H1 (cell line): Measurements from ENCODE around the gene DSP. TPM values are rescaled to one million over a fixed set of nuclear protein-coding genes. Genes with fewer than 3 reads are reported as not detected.

Source experiments
- CHD2 ChIP-seq: IDR thresholded peaks from 2 replicates; pipeline ENCODE4 v1.6.1; 2012; ENCODE audit warnings: low read length, improper control_type of control experiment
- CHD7 ChIP-seq: fragments of 300-600 bp; sonication (generic); IDR thresholded peaks from 2 replicates; pipeline ENCODE4 v1.7.1; 2012; ENCODE audit warnings: low read length, moderate library complexity, mild to moderate bottlenecking, inconsistent platforms; ENCODE audit not compliant: insufficient replicate concordance
- CTBP2 ChIP-seq: IDR thresholded peaks from 2 replicates; pipeline ENCODE4 v1.7.0; 2011; ENCODE audit warnings: borderline replicate concordance, mild to moderate bottlenecking, moderate library complexity, mixed read lengths, low read length; ENCODE audit not compliant: insufficient read depth, insufficient read length
- EGR1 ChIP-seq: IDR thresholded peaks from 2 replicates; pipeline ENCODE4 v1.6.1; 2011; ENCODE audit warnings: low read depth, low read length, borderline replicate concordance
- FOSL1 ChIP-seq: IDR thresholded peaks from 2 replicates; pipeline ENCODE4 v1.6.1; 2011; ENCODE audit warnings: mild to moderate bottlenecking, low read depth, low read length, moderate library complexity; ENCODE audit not compliant: insufficient read depth
- GABPA ChIP-seq: IDR thresholded peaks from 2 replicates; pipeline ENCODE4 v1.6.1; 2011; ENCODE audit warnings: mild to moderate bottlenecking, low read length, moderate library complexity, borderline replicate concordance; ENCODE audit not compliant: insufficient read depth
- HDAC6 ChIP-seq: IDR thresholded peaks from one replicate; pipeline ENCODE4 v1.7.1; 2012; ENCODE audit warnings: low read depth, mild to moderate bottlenecking, inconsistent platforms, low read length, moderate library complexity
- KDM5A ChIP-seq: fragments of 200-600 bp; IDR thresholded peaks from 2 replicates; pipeline ENCODE4 v1.7.1; 2012; ENCODE audit warnings: mild to moderate bottlenecking, low read length, inconsistent platforms, mixed read lengths
- SP1 ChIP-seq: IDR thresholded peaks from 2 replicates; pipeline ENCODE4 v1.6.1; 2011; ENCODE audit warnings: low read depth, low read length
- TCF12 ChIP-seq: IDR thresholded peaks from 2 replicates; pipeline ENCODE4 v1.6.1; 2011; ENCODE audit warnings: low read depth, mild to moderate bottlenecking, low read length
- YY1 ChIP-seq: IDR thresholded peaks from 2 replicates; pipeline ENCODE4 v1.6.1; 2011; ENCODE audit warnings: low read depth, mild to moderate bottlenecking, low read length
- polyA plus RNA-seq, 7 experiments: library from polyadenylated mRNA; depleted of rRNA in 3 of 7; stranded (reverse) in 5 of 7; unstranded in 2 of 7; fragments of >200 nt in 5 of 7; fragments of 200-250 nt in 2 of 7; gene quantifications; 1 replicate in 5 of 7; 2 replicates in 1 of 7; 4 replicates in 1 of 7; pipeline versions ENCODE4 v1.2.1 to v1.2.3, GENCODE V29; 2011 to 2013; ENCODE audit warnings: missing spikeins in 2 of 7, mixed read lengths in 2 of 7
- total RNA-seq: library from RNA; stranded (reverse); fragmentation: NEBNext Ultra II Directional; extraction: Animal tissue kit (Norgen Biotek cat#: 25700); gene quantifications from 2 replicates; pipeline ENCODE4 v1.2.1, GENCODE V29; 2021

DSP gene
- total and polyA plus RNA-seq, 2 of the 8 experiments (the other 6 are each of a cell fraction or from before 2014, with no cell fraction given), result 14.3 to 48.5 TPM

- no peak for TF ChIP-seq CHD7
- TF ChIP-seq KDM5A, result no peak
- no peak for TF ChIP-seq HDAC6
- no peak for TF ChIP-seq CTBP2
- no peak for TF ChIP-seq CHD2
- TF ChIP-seq FOSL1, result no peak
- no peak for TF ChIP-seq TCF12
- no peak for TF ChIP-seq EGR1
- TF ChIP-seq SP1, result no peak
- no peak for TF ChIP-seq YY1
- TF ChIP-seq GABPA, result no peak
- TF ChIP-seq, all 59 proteins: peak for 0
Observed at GRCh38 chr6:7621761-7622160, 80.3 kb downstream of the DSP start (continued).
